Nephron (organoid): ENCODE results near the gene DIP2A.

Source experiments
- H3K27ac Mint-ChIP-seq, 3 experiments: 2 replicates each; pipeline ENCODE4 v1.8.0; 2020; ENCODE audit warnings: mixed read lengths in 3 of 3, mild to moderate bottlenecking in 2 of 3, moderate library complexity in 1 of 3
- H3K27me3 Mint-ChIP-seq: 2 replicates; pipeline ENCODE4 v1.8.0; 2021; ENCODE audit warnings: low read depth, mild to moderate bottlenecking, moderate library complexity, mixed read lengths
- H3K36me3 Mint-ChIP-seq: 2 replicates; pipeline ENCODE4 v1.8.0; 2020; ENCODE audit warnings: low read depth, mixed read lengths
- H3K4me1 Mint-ChIP-seq: 2 replicates; pipeline ENCODE4 v1.8.0; 2020; ENCODE audit warnings: mixed read lengths
- H3K4me3 Mint-ChIP-seq, 3 experiments: 2 replicates each; pipeline ENCODE4 v1.8.0; 2020; ENCODE audit warnings: mild to moderate bottlenecking in 3 of 3, mixed read lengths in 3 of 3, moderate library complexity in 2 of 3
- H3K9me3 Mint-ChIP-seq: 2 replicates; pipeline ENCODE4 v1.8.0; 2020; ENCODE audit warnings: mixed read lengths
- TF ChIP-seq, protein P1 (sequence below), 3 experiments: fragments of 200-600 bp; sonication (generic); IDR thresholded peaks; one replicate each; pipeline ENCODE4 v1.5.0; 2021; ENCODE audit warnings: antibody characterized with exemption in 3 of 3; ENCODE audit not compliant: unreplicated experiment in 3 of 3

Gene DIP2A

DNA sequence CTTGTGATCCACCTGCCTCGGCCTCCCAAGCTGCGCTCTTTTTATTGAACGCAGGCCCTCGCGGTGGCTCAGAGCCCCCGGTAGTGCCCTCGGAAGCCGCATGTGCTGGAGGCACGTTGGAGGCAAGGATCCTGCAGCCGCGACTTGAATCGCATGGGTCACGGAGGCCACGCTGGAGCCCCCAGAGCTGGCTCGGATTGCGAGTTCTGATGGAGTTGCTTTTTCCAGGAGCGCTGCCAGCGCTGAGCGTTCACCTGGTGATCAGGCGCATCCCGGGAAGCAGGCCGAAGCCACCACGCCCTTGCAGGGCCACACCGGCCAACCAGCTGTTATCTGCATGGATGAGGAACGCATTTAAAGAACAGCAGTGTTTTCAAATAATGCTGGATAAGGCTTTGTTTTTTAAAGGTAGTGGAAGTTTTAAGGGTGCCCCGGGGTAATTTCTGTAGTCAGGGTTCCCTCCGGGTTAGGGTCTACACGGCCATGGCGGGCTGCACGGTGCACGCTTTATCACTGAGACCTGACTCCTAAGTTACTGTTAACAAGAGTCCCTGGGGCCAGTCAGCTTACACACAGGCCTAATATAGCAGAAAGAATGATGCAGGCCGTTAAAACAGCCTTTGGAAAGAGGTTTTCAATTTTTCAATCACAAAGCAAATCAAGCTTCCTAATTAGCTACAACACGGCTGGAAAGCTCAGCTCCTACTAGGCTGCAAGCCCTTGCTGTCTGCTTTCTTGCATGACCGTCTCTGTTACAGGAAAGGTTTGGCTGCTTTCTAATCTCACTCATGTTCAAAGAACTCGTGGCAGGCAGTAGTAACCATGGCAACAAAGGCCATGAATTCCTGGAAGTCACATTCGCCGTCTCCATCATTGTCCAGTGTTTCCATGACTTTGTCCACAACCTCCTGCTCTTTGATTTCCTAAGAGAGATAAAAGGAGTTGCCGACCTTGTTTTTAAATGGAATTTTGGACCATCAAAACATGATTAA is 140.2 kb downstream of the DIP2A start:
- Mint-ChIP-seq H3K4me1 (peaks cover 32% of the 10 kb centered on the region), H3K27ac (peak overlapping the region; percentile 45 to 89 (median 70)), H3K27me3 (peaks cover 3% of the 10 kb centered on the region), H3K36me3 (no peaks in the 10 kb centered on the region), H3K9me3 (peaks cover 8% of the 10 kb centered on the region), H3K4me3 (no peak overlapping the region)
- TF ChIP-seq, protein P1, sequence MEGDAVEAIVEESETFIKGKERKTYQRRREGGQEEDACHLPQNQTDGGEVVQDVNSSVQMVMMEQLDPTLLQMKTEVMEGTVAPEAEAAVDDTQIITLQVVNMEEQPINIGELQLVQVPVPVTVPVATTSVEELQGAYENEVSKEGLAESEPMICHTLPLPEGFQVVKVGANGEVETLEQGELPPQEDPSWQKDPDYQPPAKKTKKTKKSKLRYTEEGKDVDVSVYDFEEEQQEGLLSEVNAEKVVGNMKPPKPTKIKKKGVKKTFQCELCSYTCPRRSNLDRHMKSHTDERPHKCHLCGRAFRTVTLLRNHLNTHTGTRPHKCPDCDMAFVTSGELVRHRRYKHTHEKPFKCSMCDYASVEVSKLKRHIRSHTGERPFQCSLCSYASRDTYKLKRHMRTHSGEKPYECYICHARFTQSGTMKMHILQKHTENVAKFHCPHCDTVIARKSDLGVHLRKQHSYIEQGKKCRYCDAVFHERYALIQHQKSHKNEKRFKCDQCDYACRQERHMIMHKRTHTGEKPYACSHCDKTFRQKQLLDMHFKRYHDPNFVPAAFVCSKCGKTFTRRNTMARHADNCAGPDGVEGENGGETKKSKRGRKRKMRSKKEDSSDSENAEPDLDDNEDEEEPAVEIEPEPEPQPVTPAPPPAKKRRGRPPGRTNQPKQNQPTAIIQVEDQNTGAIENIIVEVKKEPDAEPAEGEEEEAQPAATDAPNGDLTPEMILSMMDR (IDR thresholded peaks at IDR 0.05; ENCODE audit: unreplicated experiment in 3 of 3): no peak

DNA sequence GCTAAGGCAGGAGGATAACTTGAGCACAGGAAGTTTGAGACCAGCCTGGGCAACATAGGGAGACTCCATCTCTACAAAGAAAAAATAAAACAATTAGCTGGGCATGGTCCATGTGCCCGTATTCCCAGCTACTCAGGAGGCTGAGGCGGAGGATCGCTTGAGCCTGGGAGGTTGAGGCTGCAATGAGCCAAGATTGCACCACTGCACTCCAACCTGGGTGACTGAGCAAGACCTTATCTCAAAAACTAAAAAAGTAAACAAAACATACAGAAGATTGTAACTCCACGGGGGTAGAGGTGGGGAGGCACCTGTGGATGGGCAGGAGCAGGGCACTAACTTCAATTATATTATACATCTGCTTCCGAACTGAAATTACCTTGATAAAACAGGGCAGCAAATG is 141.6 kb downstream of the DIP2A start:
- peaks cover 5% of the 10 kb centered on the region for H3K9me3 Mint-ChIP-seq
- no peak overlapping the region for H3K4me3 Mint-ChIP-seq
- H3K27ac Mint-ChIP-seq: peak overlapping the region; percentile 45 to 89 (median 70)
- peaks cover 3% of the 10 kb centered on the region for H3K27me3 Mint-ChIP-seq
- TF ChIP-seq, protein P1 (IDR thresholded peaks at IDR 0.05; ENCODE audit: unreplicated experiment in 3 of 3): no peak
- H3K36me3 Mint-ChIP-seq: no peaks in the 10 kb centered on the region
- peaks cover 40% of the 10 kb centered on the region for H3K4me1 Mint-ChIP-seq

DNA sequence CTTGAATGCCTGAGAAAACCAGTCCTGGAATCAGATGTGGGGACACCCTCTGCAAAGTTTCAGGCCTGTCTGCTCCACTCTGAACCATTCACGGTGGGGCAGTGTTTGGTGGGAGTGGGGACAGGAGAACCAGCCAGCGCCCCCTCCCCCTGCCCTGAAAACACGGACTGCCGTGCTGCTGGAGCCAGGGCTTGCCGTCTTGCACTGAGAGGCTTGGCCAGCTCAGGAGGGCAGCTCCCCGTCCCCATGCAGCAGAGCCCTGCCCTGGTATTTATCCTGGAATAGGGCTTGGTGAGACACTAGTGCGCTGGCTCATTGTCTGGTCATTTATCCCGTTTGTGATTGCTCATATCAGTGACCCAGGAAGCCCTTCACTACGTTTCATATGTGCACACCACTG is 142.3 kb downstream of the DIP2A start:
- TF ChIP-seq, protein P1 (IDR thresholded peaks at IDR 0.05; ENCODE audit: unreplicated experiment in 3 of 3): no peak
- Mint-ChIP-seq H3K27me3 (peaks cover 10% of the 10 kb centered on the region), H3K27ac (no peak overlapping the region), H3K4me1 (peaks cover 42% of the 10 kb centered on the region), H3K9me3 (no peaks in the 10 kb centered on the region), H3K4me3 (no peak overlapping the region), H3K36me3 (no peaks in the 10 kb centered on the region)

DNA sequence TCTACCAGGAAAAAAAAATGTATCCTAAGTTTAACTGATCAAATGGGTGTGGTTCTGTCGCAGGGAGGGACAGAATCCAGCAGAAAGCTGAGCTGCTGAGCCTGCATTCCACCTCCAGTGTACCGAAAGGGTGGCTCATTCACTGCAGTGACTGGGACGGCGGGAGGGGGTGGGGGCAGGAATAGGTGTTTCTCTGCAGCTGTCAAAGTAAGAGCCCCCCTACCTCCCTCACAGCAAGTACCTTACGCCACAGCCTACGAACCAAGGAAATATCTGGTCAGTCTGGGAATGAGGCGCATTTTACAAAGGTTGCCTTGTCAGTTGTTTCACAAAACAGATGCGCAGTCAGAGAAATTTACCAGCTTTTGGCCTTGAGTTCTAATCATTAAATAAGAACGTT is 144.5 kb downstream of the DIP2A start:
- H3K4me3 Mint-ChIP-seq: no peak overlapping the region
- no peak overlapping the region for H3K27ac Mint-ChIP-seq
- peaks cover 11% of the 10 kb centered on the region for H3K27me3 Mint-ChIP-seq
- TF ChIP-seq, protein P1 (IDR thresholded peaks at IDR 0.05; ENCODE audit: unreplicated experiment in 3 of 3): no peak
- H3K4me1 Mint-ChIP-seq: peaks cover 42% of the 10 kb centered on the region
- H3K9me3 Mint-ChIP-seq: no peaks in the 10 kb centered on the region
- no peaks in the 10 kb centered on the region for H3K36me3 Mint-ChIP-seq

DNA sequence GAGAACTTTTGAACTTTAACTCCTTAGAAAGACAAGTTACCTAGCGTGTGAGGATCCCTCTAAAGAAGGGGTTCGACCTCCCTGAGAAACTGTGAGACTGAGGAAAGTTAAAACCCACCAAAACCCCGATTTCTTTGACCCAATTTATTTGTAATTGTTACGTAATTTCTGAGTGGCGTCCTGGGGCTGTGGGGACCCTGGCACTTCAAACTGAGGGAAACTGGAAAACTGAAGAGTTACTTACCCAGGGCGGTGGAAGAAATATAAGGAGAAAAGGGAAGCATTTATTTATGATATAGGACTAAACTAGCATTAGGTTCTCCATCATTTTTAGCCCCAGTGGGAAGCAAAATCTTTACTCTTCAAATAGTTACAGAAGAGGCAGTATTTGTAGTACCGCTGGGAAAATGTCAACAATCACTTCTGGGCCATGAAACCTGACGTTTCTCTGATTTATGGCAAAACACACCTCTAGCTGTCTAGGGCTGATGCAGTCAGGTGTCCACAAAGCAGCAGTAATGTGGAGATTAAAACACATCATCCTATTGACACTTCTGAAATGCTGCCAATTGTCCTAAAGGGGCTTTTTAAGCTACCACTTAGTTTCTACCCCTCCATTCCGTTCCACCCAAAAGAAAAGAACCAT is 145.8 kb downstream of the DIP2A start:
- TF ChIP-seq, protein P1 (IDR thresholded peaks at IDR 0.05; ENCODE audit: unreplicated experiment in 3 of 3): no peak
- Mint-ChIP-seq H3K36me3 (no peaks in the 10 kb centered on the region), H3K9me3 (peaks cover 1% of the 10 kb centered on the region), H3K27ac (peak overlapping the region in 1 of 3 experiments; percentile 31), H3K4me3 (peak overlapping the region in 1 of 3 experiments; percentile 43), H3K27me3 (peaks cover 11% of the 10 kb centered on the region), H3K4me1 (peaks cover 34% of the 10 kb centered on the region)
